HepG2 (cell line): ENCODE data around the gene ACTN4. TPM values are rescaled to one million over a fixed set of nuclear protein-coding genes. Genes with fewer than 3 reads are reported as not detected.

Experiments used
- ATAC-seq: fragments of 200-7000 bp; cut with Tn5 transposase; 3 replicates; pipeline ENCODE4 v1.9.1; 2020; ENCODE audit warnings: mild to moderate bottlenecking, moderate library complexity
- BruUV-seq: library from RNA; stranded (reverse); fragments of 400-500 nt; replicated peaks from 2 replicates; lab custom pipeline; 2021; lab: Mats Ljungman, UMichigan
- CTCF ChIA-PET: fragments of 300-600 bp; formaldehyde crosslinking; extraction: SDS; loops from one replicate; lab custom pipeline; 2021; ENCODE audit warnings: low total read pairs, inconsistent platforms, low intra/inter-chr PET ratio; lab: Yijun Ruan, JAX
- POLR2A ChIA-PET: fragments of 350-600 bp; sonication (Branson Sonifier 250); formaldehyde crosslinking; loops from one replicate; lab custom pipeline; 2020; ENCODE audit warnings: antibody characterized with exemption, inconsistent platforms; lab: Yijun Ruan, JAX
- DNase-seq: peaks from one replicate; pipeline ENCODE4 v3.0.0-alpha.2; 2015; ENCODE audit warnings: low spot score
- FAIRE-seq: peaks from 3 replicates; lab custom pipeline; 2011; peaks lifted over from hg19 to GRCh38; lab: Jason Lieb, UNC
- H2AFZ ChIP-seq: one replicate; pipeline ENCODE4 v1.6.1; 2011; ENCODE audit warnings: low read length, inconsistent platforms
- H3K27ac ChIP-seq: fragments of 300-600 bp; 3 replicates; pipeline ENCODE4 v1.8.0; 2011; ENCODE audit warnings: mixed run types, mild to moderate bottlenecking, mixed read lengths, low read length, inconsistent platforms; ENCODE audit not compliant: insufficient read depth; ENCODE audit errors: extremely low read length
- H3K27me3 ChIP-seq, 2 experiments: fragments of 200-600 bp in 1 of 2; 2 replicates in 1 of 2; 3 replicates in 1 of 2; pipeline versions ENCODE4 v1.6.0 to v1.8.0; 2011; ENCODE audit warnings: low read length in 2 of 2, mild to moderate bottlenecking in 2 of 2, moderate library complexity in 2 of 2, inconsistent platforms in 1 of 2; ENCODE audit not compliant: insufficient read depth in 2 of 2, control insufficient read depth in 1 of 2
- H3K36me3 ChIP-seq, 2 experiments: fragments of 200-600 bp in 1 of 2; replicated peaks in 1 of 2; 2 replicates in 1 of 2; 3 replicates in 1 of 2; pipeline versions ENCODE4 v1.5.1 to v1.8.0; 2011; ENCODE audit warnings: low read length in 2 of 2, inconsistent platforms in 1 of 2; ENCODE audit not compliant: insufficient read depth in 2 of 2, control insufficient read depth in 1 of 2
- H3K4me1 ChIP-seq: 2 replicates; pipeline ENCODE4 v1.5.1; 2012; ENCODE audit warnings: low read length, inconsistent platforms; ENCODE audit not compliant: insufficient read depth
- H3K4me2 ChIP-seq: 2 replicates; pipeline ENCODE4 v1.6.0; 2011; ENCODE audit warnings: low read depth, low read length, inconsistent platforms
- H3K4me3 ChIP-seq, 3 experiments: fragments of 200-600 bp in 1 of 3; sonication (generic), shearing (Covaris generic) in 1 of 3; replicated peaks in 1 of 3; 2 replicates each; pipeline ENCODE4 v1.5.1; 2011 to 2016; ENCODE audit warnings: low read length in 3 of 3, inconsistent platforms in 2 of 3, low read depth in 2 of 3, mild to moderate bottlenecking in 2 of 3, control low read depth in 1 of 3, mixed read lengths in 1 of 3; ENCODE audit not compliant: insufficient read depth in 1 of 3
- H3K79me2 ChIP-seq: one replicate; pipeline ENCODE4 v1.6.1; 2011; ENCODE audit warnings: low read length, inconsistent platforms; ENCODE audit not compliant: insufficient read depth
- H3K9ac ChIP-seq: 2 replicates; pipeline ENCODE4 v1.6.0; 2011; ENCODE audit warnings: mild to moderate bottlenecking, low read depth, low read length, inconsistent platforms; ENCODE audit not compliant: insufficient read depth
- H3K9me3 ChIP-seq: 2 replicates; pipeline ENCODE4 v1.5.1; 2012; ENCODE audit warnings: mild to moderate bottlenecking, low read length
- H4K20me1 ChIP-seq: 2 replicates; pipeline ENCODE4 v1.6.0; 2011; ENCODE audit warnings: inconsistent platforms, mild to moderate bottlenecking, low read length, moderate library complexity; ENCODE audit not compliant: insufficient read depth
- FOXK2 ChIP-seq: fragments of 450-650 bp; IDR thresholded peaks from 2 replicates; pipeline ENCODE4 v1.6.1; 2016
- KLF16 ChIP-seq, 2 experiments: sonication (generic) in 1 of 2; formaldehyde crosslinking in 1 of 2; IDR thresholded peaks; 2 replicates each; pipeline versions ENCODE4 v1.6.1 to v1.8.0; 2016 to 2023; ENCODE audit warnings: missing genetic modification reagents in 2 of 2, missing compliant biosample characterization in 1 of 2
- MAFF ChIP-seq: IDR thresholded peaks from 2 replicates; pipeline ENCODE4 v1.6.1; 2011; ENCODE audit warnings: low read depth, low read length, improper control_type of control experiment
- RBM22 ChIP-seq: fragments of 200-400 bp; formaldehyde crosslinking; optimal IDR thresholded peaks from 2 replicates; pipeline ENCODE3; 2017; ENCODE audit warnings: mild to moderate bottlenecking, low read length, moderate library complexity
- ZMYM3 ChIP-seq: sonication (generic); formaldehyde crosslinking; IDR thresholded peaks from 2 replicates; pipeline ENCODE4 v1.5.1; 2020; ENCODE audit warnings: mild to moderate bottlenecking, missing genetic modification reagents
- WGBS: methylation state at CpG from one replicate; pipeline ENCODE4 v1.1.6; 2017; ENCODE audit warnings: low lambda C conversion rate; 5-methylcytosine and 5-hydroxymethylcytosine counted together
- in situ Hi-C: cut with HindIII; loops from 2 replicates; pipeline ENCODE4 v1.10.0; 2017; ENCODE audit warnings: low pct_unique_long_range_greater_than_20kb; ENCODE audit not compliant: extremely low pct_ligation_motif_present
- intact Hi-C: fragments of 100-400 bp; cut with micrococcal nuclease; formaldehyde crosslinking; loops from one replicate; pipeline ENCODE4 v1.10.0; 2022; ENCODE audit not compliant: unreplicated experiment
- polyA plus RNA-seq, 8 experiments: library from polyadenylated mRNA; depleted of rRNA in 3 of 8; stranded (reverse) in 7 of 8; unstranded in 1 of 8; fragments of >200 nt; fragmentation: Illumina TruSeq in 4 of 8; extraction: Trizol in 4 of 8; gene quantifications; 2 replicates each; pipeline versions ENCODE4 v1.2.1 to v1.2.3, GENCODE V29; 2011 to 2016; ENCODE audit warnings: low read depth in 4 of 8, missing spikeins in 1 of 8, mixed read lengths in 1 of 8; ENCODE audit not compliant: insufficient read depth in 1 of 8
- total RNA-seq, 5 experiments: library from RNA; depleted of rRNA; stranded (reverse); fragments of >200 nt; fragmentation: Illumina TruSeq; extraction: Trizol; gene quantifications; 2 replicates each; pipeline ENCODE4 v1.2.3, GENCODE V29; 2016; ENCODE audit warnings: low read depth in 1 of 5
- TF ChIP-seq, protein P1 (sequence below), 2 experiments: sonication (generic) in 1 of 2; formaldehyde crosslinking in 1 of 2; IDR thresholded peaks; 2 replicates each; pipeline versions ENCODE4 v1.6.1 to v1.9.0; 2014 to 2022; ENCODE audit warnings: antibody characterized with exemption in 1 of 2, borderline replicate concordance in 1 of 2, inconsistent platforms in 1 of 2, low read depth in 1 of 2, missing genetic modification reagents in 1 of 2
- TF ChIP-seq, protein P2 (sequence below): sonication (generic); formaldehyde crosslinking; IDR thresholded peaks from 2 replicates; pipeline ENCODE4 v1.5.0; 2020; ENCODE audit warnings: mild to moderate bottlenecking, missing genetic modification reagents

Gene ACTN4
- total and polyA plus RNA-seq, 2 of the 13 experiments (the other 11 are each of a cell fraction or from before 2014, with no cell fraction given), result 171 to 192 TPM

DNA sequence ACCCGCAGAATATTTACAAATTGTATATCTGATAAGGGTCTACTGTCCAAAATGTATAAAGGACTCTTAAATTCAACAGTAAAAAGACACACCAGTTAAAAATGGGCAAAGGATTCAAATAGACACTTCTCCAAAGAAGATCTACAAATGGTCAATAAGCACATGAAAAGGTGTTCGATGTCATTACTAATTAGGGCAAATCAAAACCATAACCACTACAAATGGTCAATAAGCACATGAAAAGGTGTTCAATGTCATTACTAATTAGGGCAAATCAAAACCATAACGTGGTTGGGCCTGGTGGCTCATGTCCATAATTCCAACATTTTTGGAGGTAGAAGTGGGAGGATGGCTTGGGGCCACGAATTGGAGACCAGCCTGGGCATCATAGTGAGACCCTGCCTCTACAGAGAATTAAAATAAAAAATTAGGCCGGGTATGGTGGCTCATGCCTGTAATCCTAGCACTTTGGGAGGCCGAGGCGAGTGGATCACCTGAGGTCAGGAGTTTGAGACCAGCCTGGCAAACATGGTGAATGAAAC is 40.5 kb downstream of the ACTN4 start:
- no TSS peak for BruUV-seq
- TF ChIP-seq KLF16 (CRISPR knock-in tag; IDR thresholded peaks at IDR 0.05) (no peak), MAFF (no peak), FOXK2 (no peak), RBM22 (peak; percentile 53), ZMYM3 (no peak)
- TF ChIP-seq, protein P1, sequence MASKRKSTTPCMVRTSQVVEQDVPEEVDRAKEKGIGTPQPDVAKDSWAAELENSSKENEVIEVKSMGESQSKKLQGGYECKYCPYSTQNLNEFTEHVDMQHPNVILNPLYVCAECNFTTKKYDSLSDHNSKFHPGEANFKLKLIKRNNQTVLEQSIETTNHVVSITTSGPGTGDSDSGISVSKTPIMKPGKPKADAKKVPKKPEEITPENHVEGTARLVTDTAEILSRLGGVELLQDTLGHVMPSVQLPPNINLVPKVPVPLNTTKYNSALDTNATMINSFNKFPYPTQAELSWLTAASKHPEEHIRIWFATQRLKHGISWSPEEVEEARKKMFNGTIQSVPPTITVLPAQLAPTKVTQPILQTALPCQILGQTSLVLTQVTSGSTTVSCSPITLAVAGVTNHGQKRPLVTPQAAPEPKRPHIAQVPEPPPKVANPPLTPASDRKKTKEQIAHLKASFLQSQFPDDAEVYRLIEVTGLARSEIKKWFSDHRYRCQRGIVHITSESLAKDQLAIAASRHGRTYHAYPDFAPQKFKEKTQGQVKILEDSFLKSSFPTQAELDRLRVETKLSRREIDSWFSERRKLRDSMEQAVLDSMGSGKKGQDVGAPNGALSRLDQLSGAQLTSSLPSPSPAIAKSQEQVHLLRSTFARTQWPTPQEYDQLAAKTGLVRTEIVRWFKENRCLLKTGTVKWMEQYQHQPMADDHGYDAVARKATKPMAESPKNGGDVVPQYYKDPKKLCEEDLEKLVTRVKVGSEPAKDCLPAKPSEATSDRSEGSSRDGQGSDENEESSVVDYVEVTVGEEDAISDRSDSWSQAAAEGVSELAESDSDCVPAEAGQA (IDR thresholded peaks at IDR 0.05; ENCODE audit: low read depth), result no peak
- TF ChIP-seq, protein P1 (CRISPR knock-in tag; IDR thresholded peaks at IDR 0.05; ENCODE audit: borderline replicate concordance), result no peak
- TF ChIP-seq, protein P2, sequence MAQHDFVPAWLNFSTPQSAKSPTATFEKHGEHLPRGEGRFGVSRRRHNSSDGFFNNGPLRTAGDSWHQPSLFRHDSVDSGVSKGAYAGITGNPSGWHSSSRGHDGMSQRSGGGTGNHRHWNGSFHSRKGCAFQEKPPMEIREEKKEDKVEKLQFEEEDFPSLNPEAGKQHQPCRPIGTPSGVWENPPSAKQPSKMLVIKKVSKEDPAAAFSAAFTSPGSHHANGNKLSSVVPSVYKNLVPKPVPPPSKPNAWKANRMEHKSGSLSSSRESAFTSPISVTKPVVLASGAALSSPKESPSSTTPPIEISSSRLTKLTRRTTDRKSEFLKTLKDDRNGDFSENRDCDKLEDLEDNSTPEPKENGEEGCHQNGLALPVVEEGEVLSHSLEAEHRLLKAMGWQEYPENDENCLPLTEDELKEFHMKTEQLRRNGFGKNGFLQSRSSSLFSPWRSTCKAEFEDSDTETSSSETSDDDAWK, result no peak
- intact Hi-C loops (loop anchor here (5.0 kb wide), 1 partner anchor 36 kb away; no protein-coding TSS in a partner anchor), in situ Hi-C loops (no loop called here)
- CTCF ChIA-PET, result no interaction called here
- ATAC-seq (no peak), FAIRE-seq (peak; percentile 37), DNase-seq (no peak)
- H3K4me3 ChIP-seq, result no peak overlapping the region
- peaks cover 100% of the 10 kb centered on the region for H3K4me1 ChIP-seq
- WGBS, result 96% methylated on average over 7 of the region's 7 CpGs
- peaks cover 97% of the 10 kb centered on the region for H3K79me2 ChIP-seq
- POLR2A ChIA-PET, result interaction anchor here (0.7 to 3.4 kb wide), 3 partner anchors 13 to 46 kb away, joined by 6 to 51 read pairs (median 6); no protein-coding TSS in a partner anchor
- H3K4me2 ChIP-seq, result no peak overlapping the region
- no peaks in the 10 kb centered on the region for H3K9me3 ChIP-seq
- H3K36me3 ChIP-seq, result peaks cover 11 to 24% of the 10 kb centered on the region in 2 experiments; a peak in 4 of 5 replicates
- H3K9ac ChIP-seq, result no peak overlapping the region
- H2AFZ ChIP-seq, result no peak overlapping the region
- H3K27ac ChIP-seq, result no peak overlapping the region
- H3K27me3 ChIP-seq, result no peaks in the 10 kb centered on the region
- peaks cover 11% of the 10 kb centered on the region; the same call in 1 of the 2 replicates for H4K20me1 ChIP-seq
